Panc1 (cell line): ENCODE data around the gene RPLP1. TPM values are rescaled to one million over a fixed set of nuclear protein-coding genes. Genes with fewer than 3 reads are reported as not detected.

Experiments
- ATAC-seq: fragments of 200-7000 bp; cut with Tn5 transposase; 2 replicates; pipeline ENCODE4 v1.9.1; 2020; ENCODE audit warnings: mild to moderate bottlenecking, moderate library complexity
- BruUV-seq: library from RNA; stranded (reverse); fragments of 400-500 nt; replicated peaks from 2 replicates; lab custom pipeline; 2021; lab: Mats Ljungman, UMichigan
- CTCF ChIA-PET: fragments of 300-600 bp; sonication (Branson Sonifier 250); formaldehyde crosslinking; loops from one replicate; lab custom pipeline; 2022; ENCODE audit warnings: antibody characterized with exemption; lab: Charles Lee
- POLR2A ChIA-PET: fragments of 300-600 bp; sonication (Branson Sonifier 250); formaldehyde crosslinking; loops from one replicate; lab custom pipeline; 2022; ENCODE audit warnings: antibody characterized with exemption; lab: Charles Lee
- DNase-seq: peaks from one replicate; pipeline ENCODE4 v3.0.0-alpha.2; 2010; ENCODE audit warnings: low read depth, low spot score
- H3K27ac ChIP-seq: 2 replicates; pipeline ENCODE4 v1.5.1; 2011; ENCODE audit warnings: mild to moderate bottlenecking, low read length, inconsistent platforms
- H3K27me3 ChIP-seq: fragments of 200-500 bp; sonication (Bioruptor generic); 2 replicates; pipeline ENCODE4 v1.6.0; 2014; ENCODE audit warnings: low read length, inconsistent platforms; ENCODE audit not compliant: control insufficient read depth, insufficient read depth
- H3K36me3 ChIP-seq: fragments of 200-500 bp; sonication (Bioruptor generic); 2 replicates; pipeline ENCODE4 v1.5.1; 2014; ENCODE audit warnings: inconsistent platforms, mild to moderate bottlenecking, low read length, moderate library complexity; ENCODE audit not compliant: control insufficient read depth, insufficient read depth
- H3K4me1 ChIP-seq: 2 replicates; pipeline ENCODE4 v1.5.1; 2011; ENCODE audit warnings: inconsistent platforms, mild to moderate bottlenecking, low read length, moderate library complexity; ENCODE audit not compliant: control insufficient read depth, insufficient read depth
- H3K4me3 ChIP-seq, 2 experiments: 2 replicates each; pipeline ENCODE4 v1.5.1; 2011 to 2012; ENCODE audit warnings: low read depth in 2 of 2, low read length in 2 of 2, mild to moderate bottlenecking in 2 of 2, inconsistent platforms in 1 of 2, moderate library complexity in 1 of 2
- H3K9me3 ChIP-seq: fragments of 200-500 bp; sonication (Bioruptor generic); 2 replicates; pipeline ENCODE4 v1.5.1; 2014; ENCODE audit warnings: low read depth, mild to moderate bottlenecking, inconsistent platforms, low read length, moderate library complexity; ENCODE audit not compliant: control insufficient read depth, insufficient read depth
- CTCF ChIP-seq: fragments of 450-650 bp; IDR thresholded peaks from 2 replicates; pipeline ENCODE4 v1.5.1; 2017; ENCODE audit warnings: mild to moderate bottlenecking
- POLR2AphosphoS5 ChIP-seq: IDR thresholded peaks from 2 replicates; pipeline ENCODE4 v1.6.1; 2012; ENCODE audit warnings: mild to moderate bottlenecking, low read depth, low read length, moderate library complexity
- REST ChIP-seq, 2 experiments: IDR thresholded peaks; 2 replicates each; pipeline ENCODE4 v1.6.1; 2011 to 2012; ENCODE audit warnings: low read depth in 2 of 2, control low read depth in 1 of 2, low read length in 1 of 2, mild to moderate bottlenecking in 1 of 2, moderate library complexity in 1 of 2; ENCODE audit not compliant: insufficient read depth in 1 of 2
- SIN3A ChIP-seq: IDR thresholded peaks from 2 replicates; pipeline ENCODE4 v1.6.1; 2012; ENCODE audit warnings: low read depth, mild to moderate bottlenecking, low read length, moderate library complexity, borderline replicate concordance; ENCODE audit not compliant: insufficient read depth
- TCF7L2 ChIP-seq: IDR thresholded peaks from 2 replicates; pipeline ENCODE4 v1.6.1; 2011; ENCODE audit warnings: mild to moderate bottlenecking, low read depth, low read length, inconsistent platforms
- in situ Hi-C: cut with HindIII; loops from 2 replicates; pipeline ENCODE4 v1.10.0; 2016; ENCODE audit warnings: low sequenced_read_pairs, low pct_unique_long_range_greater_than_20kb
- intact Hi-C: fragments of 100-400 bp; cut with micrococcal nuclease; formaldehyde crosslinking; loops from one replicate; pipeline ENCODE4 v1.10.0; 2022; ENCODE audit not compliant: unreplicated experiment
- total RNA-seq: library from RNA; stranded (reverse); gene quantifications from one replicate; pipeline ENCODE4 v1.2.1, GENCODE V29; 2021; ENCODE audit not compliant: unreplicated experiment

RPLP1 gene
- total RNA-seq, 1 experiment from 2014 or later: 2,076 TPM

GRCh38 chr15:69490356-69491037, 37.9 kb downstream of the RPLP1 start:
- CTCF ChIA-PET: interaction anchor here (0.7 kb wide), 1 partner anchor 64 kb away, joined by 4 read pairs; no protein-coding TSS in a partner anchor
- no peak for ATAC-seq

GRCh38 chr15:69491038-69491505, 38.5 kb downstream of the RPLP1 start:
- Histone ChIP-seq H3K4me1 (no peaks in the 10 kb centered on the region; the same call in 1 of the 2 replicates), H3K36me3 (no peaks in the 10 kb centered on the region), H3K4me3 (no peak overlapping the region), H3K27ac (no peak overlapping the region), H3K27me3 (no peaks in the 10 kb centered on the region), H3K9me3 (peaks cover 4% of the 10 kb centered on the region; the same call in 1 of the 2 replicates)
- ChIA-PET POLR2A (no interaction called here), CTCF (no interaction called here)
- no peak for TF ChIP-seq CTCF
- no peak for TF ChIP-seq SIN3A
- TF ChIP-seq POLR2AphosphoS5: no peak
- no peak for TF ChIP-seq REST (IDR thresholded peaks at IDR 0.05; ENCODE audit: insufficient read depth in 1 of 2, low read depth in 2 of 2, low read length in 1 of 2)
- no peak for TF ChIP-seq TCF7L2
- in situ Hi-C loops: no loop called here
- DNase-seq: no peak
- intact Hi-C loops: no loop called here
- ATAC-seq: no peak
- no TSS peak for BruUV-seq

More at GRCh38 chr15:69490356-69491037, 37.9 kb downstream of the RPLP1 start:
- BruUV-seq: no TSS peak
- Histone ChIP-seq H3K9me3 (peaks cover 4% of the 10 kb centered on the region; the same call in 1 of the 2 replicates), H3K4me3 (no peak overlapping the region), H3K36me3 (no peaks in the 10 kb centered on the region), H3K4me1 (no peaks in the 10 kb centered on the region; the same call in 1 of the 2 replicates), H3K27ac (no peak overlapping the region), H3K27me3 (no peaks in the 10 kb centered on the region)
- POLR2A ChIA-PET: no interaction called here
- intact Hi-C loops (no loop called here), in situ Hi-C loops (no loop called here)
- no peak for DNase-seq
- TF ChIP-seq CTCF: no peak
- no peak for TF ChIP-seq POLR2AphosphoS5
- TF ChIP-seq REST (IDR thresholded peaks at IDR 0.05; ENCODE audit: insufficient read depth in 1 of 2, low read depth in 2 of 2, low read length in 1 of 2): no peak
- TF ChIP-seq TCF7L2: no peak
- TF ChIP-seq SIN3A: no peak
